Loucy (cell line): Measurements from ENCODE around the gene DHX40.

Experiments used
- H2AFZ ChIP-seq: fragments of 200-600 bp; sonication (generic); 2 replicates; pipeline ENCODE4 v1.6.0; 2016; ENCODE audit warnings: antibody characterized with exemption, mild to moderate bottlenecking, low read length, moderate library complexity
- H3F3A ChIP-seq: fragments of 200-600 bp; 2 replicates; pipeline ENCODE4 v1.6.0; 2016; ENCODE audit warnings: antibody characterized with exemption, low read depth, mild to moderate bottlenecking
- H3K27me3 ChIP-seq: fragments of 200-600 bp; sonication (generic); 2 replicates; pipeline ENCODE4 v1.6.1; 2014; ENCODE audit warnings: low read length, mild to moderate bottlenecking; ENCODE audit not compliant: insufficient read depth, poor library complexity, severe bottlenecking
- H3K36me3 ChIP-seq: fragments of 200-600 bp; sonication (generic); 2 replicates; pipeline ENCODE4 v1.6.1; 2016; ENCODE audit warnings: low read length; ENCODE audit not compliant: insufficient read depth
- H3K4me1 ChIP-seq: fragments of 200-600 bp; sonication (generic); 2 replicates; pipeline ENCODE4 v1.5.1; 2014; ENCODE audit warnings: low read length, mild to moderate bottlenecking; ENCODE audit not compliant: insufficient read depth, poor library complexity, severe bottlenecking
- H3K4me2 ChIP-seq: fragments of 200-600 bp; sonication (generic); 2 replicates; pipeline ENCODE4 v1.6.0; 2014; ENCODE audit warnings: antibody characterized with exemption, low read length, low read depth, mild to moderate bottlenecking; ENCODE audit not compliant: poor library complexity, severe bottlenecking
- H3K4me3 ChIP-seq: fragments of 200-600 bp; sonication (generic); 2 replicates; pipeline ENCODE4 v1.5.1; 2014; ENCODE audit warnings: low read length, mild to moderate bottlenecking, mixed read lengths; ENCODE audit not compliant: poor library complexity, severe bottlenecking
- H3K79me2 ChIP-seq: fragments of 200-600 bp; sonication (generic); 2 replicates; pipeline ENCODE4 v1.6.1; 2014; ENCODE audit warnings: low read length; ENCODE audit not compliant: insufficient read depth
- H3K9ac ChIP-seq: fragments of 200-600 bp; sonication (generic); 2 replicates; pipeline ENCODE4 v1.6.0; 2014; ENCODE audit warnings: mild to moderate bottlenecking, low read depth, low read length, moderate library complexity; ENCODE audit not compliant: poor library complexity, severe bottlenecking
- H3K9me2 ChIP-seq: fragments of 200-600 bp; sonication (generic); replicated peaks from 2 replicates; pipeline ENCODE4 v1.6.1; 2016; ENCODE audit warnings: low read depth, low read length, mixed read lengths
- H3K9me3 ChIP-seq: fragments of 200-600 bp; sonication (generic); 2 replicates; pipeline ENCODE4 v1.6.1; 2014; ENCODE audit warnings: mild to moderate bottlenecking, antibody characterized with exemption, low read length, low read depth; ENCODE audit not compliant: insufficient read depth
- H4K20me1 ChIP-seq: fragments of 200-600 bp; sonication (generic); 2 replicates; pipeline ENCODE4 v1.6.0; 2014; ENCODE audit warnings: antibody characterized with exemption, low read length, mild to moderate bottlenecking; ENCODE audit not compliant: insufficient read depth, poor library complexity, severe bottlenecking
- CTCF ChIP-seq: fragments of 200-600 bp; sonication (generic); conservative IDR thresholded peaks from 2 replicates; pipeline ENCODE4 v1.5.1; 2014; ENCODE audit warnings: mild to moderate bottlenecking, antibody characterized with exemption, low read length
- EZH2phosphoT487 ChIP-seq: fragments of 200-600 bp; IDR thresholded peaks from 2 replicates; pipeline ENCODE4 v1.6.1; 2018; ENCODE audit warnings: antibody characterized with exemption, mild to moderate bottlenecking, moderate library complexity, borderline replicate concordance

DHX40 gene

GRCh38 chr17:59631276-59631675, 65.9 kb downstream of the DHX40 start:
- H3K27me3 ChIP-seq: no peaks in the 10 kb centered on the region
- TF ChIP-seq EZH2phosphoT487: no peak
- peaks cover 93% of the 10 kb centered on the region for H4K20me1 ChIP-seq
- H2AFZ ChIP-seq: no peak overlapping the region
- no peak overlapping the region for H3K9ac ChIP-seq
- no peaks in the 10 kb centered on the region for H3K9me3 ChIP-seq
- H3K4me1 ChIP-seq: peaks cover 45% of the 10 kb centered on the region
- H3K9me2 ChIP-seq: no peaks in the 10 kb centered on the region
- no peaks in the 10 kb centered on the region for H3F3A ChIP-seq
- H3K4me2 ChIP-seq: no peak overlapping the region
- H3K36me3 ChIP-seq: peaks cover 4% of the 10 kb centered on the region; the same call in 1 of the 2 replicates
- H3K4me3 ChIP-seq: no peak overlapping the region
- H3K79me2 ChIP-seq: peaks cover 99% of the 10 kb centered on the region

GRCh38 chr17:59632398-59632797, 67.0 kb downstream of the DHX40 start:
- H3K4me2 ChIP-seq: no peak overlapping the region
- H3K4me3 ChIP-seq: no peak overlapping the region
- no peak overlapping the region for H2AFZ ChIP-seq
- H3K27me3 ChIP-seq: no peaks in the 10 kb centered on the region
- H3K4me1 ChIP-seq: peaks cover 35% of the 10 kb centered on the region
- H3K9ac ChIP-seq: no peak overlapping the region
- H3K9me2 ChIP-seq: no peaks in the 10 kb centered on the region
- peaks cover 87% of the 10 kb centered on the region for H4K20me1 ChIP-seq
- H3K36me3 ChIP-seq: peaks cover 4% of the 10 kb centered on the region; the same call in 1 of the 2 replicates
- TF ChIP-seq CTCF (no peak), EZH2phosphoT487 (no peak)
- H3K9me3 ChIP-seq: no peaks in the 10 kb centered on the region
- no peaks in the 10 kb centered on the region for H3F3A ChIP-seq
- H3K79me2 ChIP-seq: peaks cover 96% of the 10 kb centered on the region

- Histone ChIP-seq H3K4me1 (peaks cover 27% of the 10 kb centered on the region), H2AFZ (no peak overlapping the region), H3K27me3 (no peaks in the 10 kb centered on the region), H3K9me2 (no peaks in the 10 kb centered on the region), H3K4me3 (no peak overlapping the region), H3K9ac (no peak overlapping the region), H3K36me3 (peaks cover 4% of the 10 kb centered on the region; the same call in 1 of the 2 replicates), H3K4me2 (peak overlapping the region; percentile 6), H3F3A (no peaks in the 10 kb centered on the region), H4K20me1 (peaks cover 87% of the 10 kb centered on the region), H3K79me2 (peaks cover 95% of the 10 kb centered on the region), H3K9me3 (no peaks in the 10 kb centered on the region)
- TF ChIP-seq CTCF (no peak), EZH2phosphoT487 (no peak)
These were observed 68.4 kb downstream of the DHX40 start for GRCh38 chr17:59633658-59634359.
